ENCODE data around the gene MID2.
"Not testable (repeated sequence)": the region's sequence is repeated elsewhere in the genome, so short reads cannot be mapped to it uniquely, and the experiment has no call there.

The MID2 gene

DNA sequence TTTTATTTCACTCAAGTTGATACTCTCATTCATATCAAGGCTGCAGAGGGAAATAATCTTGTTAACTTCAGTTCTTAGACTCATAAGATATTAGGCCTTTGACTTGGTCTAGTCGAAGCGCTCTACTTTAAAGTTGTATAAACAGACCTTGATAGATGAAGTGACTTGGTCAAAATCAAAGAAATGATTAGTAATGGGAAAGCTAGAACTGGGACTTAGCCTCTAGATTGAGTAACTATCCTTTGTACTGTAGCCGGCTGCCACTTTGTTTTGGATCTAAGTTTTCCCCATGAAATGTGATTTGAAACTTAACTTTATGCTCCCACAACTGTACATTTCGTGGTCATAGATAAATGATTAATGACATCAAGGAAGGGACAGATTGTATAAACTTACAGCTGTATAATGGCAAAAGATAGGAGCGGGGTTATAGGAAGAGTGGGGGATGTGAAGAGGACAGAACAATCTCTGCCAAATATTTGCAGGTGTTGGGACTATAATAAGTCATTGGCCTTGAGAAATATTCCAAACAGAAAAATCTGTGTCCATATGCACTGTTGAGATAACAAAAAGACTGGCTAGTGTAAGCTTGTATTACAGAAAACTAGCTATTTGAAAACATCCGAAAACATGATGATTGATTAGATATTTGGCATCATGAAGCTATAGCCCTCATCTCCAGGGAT, 17.2 kb downstream of the MID2 start:
- DNase-seq (ENCODE audit: low spot score): no peak

DNA sequence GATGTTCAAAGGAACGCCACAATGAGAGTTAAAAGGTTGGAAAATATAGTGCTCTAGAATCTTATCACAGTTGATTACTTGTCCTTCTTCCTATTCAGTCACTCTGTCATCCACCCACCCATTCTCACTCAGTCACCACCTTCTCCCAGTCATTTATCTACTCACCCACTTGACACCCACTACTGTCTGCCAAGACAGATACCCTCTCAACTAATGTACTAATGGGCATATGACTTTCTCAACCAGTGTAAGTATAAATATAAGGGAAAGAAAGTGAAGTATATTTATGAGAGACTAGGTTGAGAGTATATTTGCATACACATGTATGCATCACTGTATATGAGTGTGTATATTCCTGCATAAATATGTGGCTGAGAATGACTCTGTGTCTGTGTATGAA, 20.0 kb downstream of the MID2 start:
- DNase-seq (ENCODE audit: low spot score): no peak

DNA sequence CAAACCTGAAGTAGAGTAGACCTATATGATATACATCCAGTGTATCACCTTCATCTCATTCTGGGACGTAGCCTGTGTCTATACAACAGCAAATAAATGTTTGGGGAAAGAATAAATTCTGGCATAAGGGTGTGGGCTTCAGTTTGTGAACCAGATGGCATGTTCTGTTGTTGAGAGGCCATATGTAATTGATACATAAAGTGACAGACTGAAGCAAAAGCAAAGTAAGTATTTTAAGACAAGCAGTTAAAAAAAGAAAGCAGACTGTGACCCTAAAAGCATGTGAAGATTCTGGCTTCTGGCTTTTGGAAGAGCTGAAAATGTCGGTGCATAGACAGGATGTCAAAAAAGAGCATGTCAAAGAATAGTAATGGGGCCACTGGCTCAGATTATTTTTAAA, 22.9 kb downstream of the MID2 start:
- no peak for DNase-seq (ENCODE audit: low spot score)

DNA sequence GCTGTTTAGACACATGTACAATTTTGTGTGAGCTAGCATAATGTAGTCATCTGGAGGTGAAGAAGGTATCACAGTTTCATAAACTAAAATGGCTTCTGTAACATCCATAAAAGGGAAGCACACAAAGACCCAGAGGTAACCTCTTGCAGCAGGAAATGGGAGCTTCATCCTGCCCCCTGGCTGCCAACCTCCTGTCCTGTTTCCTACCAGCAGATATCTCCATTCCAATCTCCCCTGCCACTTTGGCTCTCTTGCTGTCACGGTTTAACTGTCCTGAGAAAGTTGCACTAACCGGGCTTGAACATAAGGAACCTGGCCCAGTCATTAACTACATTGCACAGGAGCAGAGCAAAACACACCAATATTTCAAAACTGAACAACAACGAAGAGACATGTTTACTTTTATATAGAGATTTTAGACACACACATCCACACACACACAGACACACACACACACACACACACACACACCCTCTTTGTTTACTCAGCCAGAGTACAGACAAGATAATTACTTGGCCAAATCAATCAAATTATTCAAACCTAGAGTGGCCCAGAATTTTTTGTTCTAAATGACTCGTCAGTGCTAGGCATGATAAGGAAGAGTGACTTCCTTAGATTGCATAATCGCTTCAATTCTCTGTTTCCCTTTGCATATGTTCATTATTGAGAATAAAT, 24.2 kb downstream of the MID2 start:
- no peak for DNase-seq (ENCODE audit: low spot score)

DNA sequence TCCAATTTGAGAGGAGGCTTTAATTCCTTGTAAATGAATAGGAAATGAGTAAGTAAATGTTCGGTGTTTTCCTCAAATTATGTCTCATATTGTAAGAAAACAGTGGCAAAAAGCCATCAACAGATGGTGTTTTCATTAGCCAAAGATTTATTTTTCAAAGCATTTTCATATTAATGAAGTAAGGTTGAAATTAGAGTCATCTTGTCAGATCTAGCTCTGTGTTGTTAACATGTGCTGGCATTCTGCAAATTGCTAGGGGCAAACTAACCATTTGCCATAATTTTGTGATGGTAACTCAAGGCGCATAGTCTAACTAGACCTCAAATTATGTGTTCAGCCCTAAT, 24.7 kb downstream of the MID2 start:
- no peak for DNase-seq (ENCODE audit: low spot score)

DNA sequence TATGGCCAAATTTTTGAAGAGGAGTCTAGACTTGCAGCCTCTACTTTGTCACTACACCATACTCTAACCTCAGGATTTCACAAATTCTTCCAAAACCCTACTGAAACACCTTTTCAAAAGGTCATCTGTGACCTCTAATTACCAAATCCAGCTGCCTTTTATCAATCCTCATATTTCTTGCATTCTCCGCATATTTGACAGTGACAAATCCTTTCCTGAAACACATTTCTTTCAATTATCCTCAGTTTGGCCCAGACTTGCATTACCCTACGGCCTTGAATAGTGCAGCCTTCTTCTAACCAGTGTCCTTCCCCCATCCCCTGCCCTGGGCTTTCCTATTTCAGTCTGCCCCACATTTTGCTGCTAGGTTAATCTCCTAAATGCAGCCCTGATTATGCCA, 25.5 kb downstream of the MID2 start:
- no peak for DNase-seq (ENCODE audit: low spot score)

DNA sequence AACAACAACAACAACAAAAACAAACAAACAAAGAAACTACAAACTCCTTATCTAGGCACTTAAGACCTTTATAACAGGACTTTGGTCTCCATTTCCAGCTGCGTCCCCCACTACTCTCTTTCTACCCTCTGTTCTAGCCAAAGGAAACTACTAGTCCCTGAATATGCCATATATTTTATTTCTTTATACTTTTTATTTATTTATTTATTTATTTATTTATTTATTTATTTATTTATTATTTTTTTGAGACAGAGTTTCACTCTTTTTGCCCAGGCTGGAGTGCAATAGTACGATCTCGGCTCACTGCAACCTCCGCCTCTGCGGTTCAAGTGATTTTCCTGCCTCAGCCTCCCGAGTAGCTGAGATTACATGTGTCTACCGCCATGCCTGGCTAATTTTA, 26.0 kb downstream of the MID2 start:
- DNase-seq (ENCODE audit: low spot score): not testable (repeated sequence)

DNA sequence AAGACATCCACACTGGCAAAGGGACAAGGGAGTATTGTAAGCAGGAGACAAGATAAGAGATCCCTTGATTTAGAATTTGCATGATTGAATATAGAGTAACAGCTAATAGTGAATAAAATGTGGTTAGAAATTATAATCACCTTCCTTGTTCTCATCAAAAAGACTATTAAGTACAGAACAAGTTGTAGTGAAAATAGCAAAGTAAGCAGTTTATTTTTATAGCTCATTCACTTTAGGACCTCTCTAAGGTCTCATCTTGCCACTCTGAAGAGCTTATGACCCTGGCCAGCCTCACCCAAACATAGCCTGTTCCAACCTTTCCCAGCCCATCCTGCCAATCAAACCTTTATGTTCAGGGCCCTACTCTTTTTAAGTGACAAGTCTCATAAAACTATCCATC, 30.6 kb downstream of the MID2 start:
- DNase-seq (ENCODE audit: low spot score): no peak

DNA sequence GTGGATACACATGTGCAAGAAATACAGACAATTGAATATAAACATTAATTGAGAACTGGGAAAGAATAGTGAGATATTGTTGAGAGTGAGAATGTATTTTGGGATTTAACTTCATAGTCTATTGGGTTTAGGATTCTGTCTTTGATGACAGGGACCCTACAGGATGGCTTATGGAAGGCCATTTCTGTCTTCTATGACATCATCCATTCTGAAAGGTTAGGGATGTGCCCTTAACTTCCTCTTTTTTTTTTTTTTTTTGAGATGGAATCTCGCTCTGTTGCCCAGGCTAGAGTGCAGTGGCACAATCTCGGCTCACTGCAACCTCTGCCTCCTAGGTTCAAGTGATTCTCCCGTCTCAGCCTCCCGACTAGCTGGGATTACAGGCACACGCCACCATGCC, 31.4 kb downstream of the MID2 start:
- not testable (repeated sequence) for DNase-seq (ENCODE audit: low spot score)

DNA sequence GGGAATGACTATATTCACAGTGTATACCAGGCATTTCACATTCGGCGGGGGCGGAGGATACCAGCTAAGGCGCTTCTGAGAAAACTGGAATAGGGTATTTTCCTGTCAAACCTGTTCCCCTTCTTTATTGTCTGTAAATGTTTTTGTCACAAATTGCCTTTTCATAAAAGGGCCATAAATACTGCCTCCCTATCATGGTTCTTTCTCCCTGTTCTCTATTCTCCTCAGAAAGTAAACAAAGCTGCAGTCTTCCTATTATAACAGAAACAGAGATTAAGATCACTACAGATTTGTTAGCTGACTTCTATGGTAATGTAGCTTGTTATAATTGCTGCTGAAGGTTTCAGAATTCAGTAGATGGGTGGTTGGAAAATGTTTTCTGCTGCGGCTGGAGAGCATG, 32.2 kb downstream of the MID2 start:
- DNase-seq (ENCODE audit: low spot score): no peak

DNA sequence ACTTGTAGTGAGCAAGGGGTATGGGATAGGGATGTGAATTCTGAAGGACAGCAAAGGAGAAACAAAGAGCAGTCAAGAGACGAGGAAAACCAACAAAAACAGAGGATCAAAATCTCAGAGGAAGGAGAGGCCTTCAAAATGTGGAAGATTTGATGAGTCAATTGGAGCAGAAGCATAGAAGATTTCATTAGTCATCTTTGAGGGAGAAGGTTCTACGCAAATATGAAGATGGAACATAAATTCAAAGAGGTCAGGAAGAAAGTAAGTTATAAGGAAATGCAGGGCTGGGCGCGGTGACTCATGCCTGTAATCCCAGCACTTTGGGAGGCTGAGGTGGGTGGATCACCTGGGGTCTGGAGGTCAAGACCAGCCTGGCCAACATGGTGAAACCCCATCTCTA, 35.4 kb downstream of the MID2 start:
- DNase-seq (ENCODE audit: low spot score): no peak

DNA sequence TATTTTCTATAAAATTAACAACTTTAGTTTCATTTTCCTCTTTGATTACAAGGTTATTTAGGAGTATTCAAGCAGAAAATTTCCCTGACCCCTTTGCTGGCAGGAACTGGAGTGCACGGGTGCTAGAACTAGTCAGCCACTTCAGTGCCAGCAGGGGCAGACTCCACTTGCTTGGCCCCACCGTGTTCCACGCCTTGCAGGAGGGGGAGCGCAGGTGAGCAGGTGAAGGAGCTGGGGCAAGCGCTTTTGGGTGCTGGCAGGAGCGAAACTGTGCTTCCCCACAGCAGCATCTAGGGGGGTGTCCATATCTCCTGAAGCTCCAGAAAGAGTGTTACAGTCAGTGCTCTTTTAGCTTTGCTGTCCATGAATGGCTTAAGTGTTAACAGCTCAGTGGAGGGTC, 45.5 kb downstream of the MID2 start:
- no peak for DNase-seq (ENCODE audit: low spot score)

DNA sequence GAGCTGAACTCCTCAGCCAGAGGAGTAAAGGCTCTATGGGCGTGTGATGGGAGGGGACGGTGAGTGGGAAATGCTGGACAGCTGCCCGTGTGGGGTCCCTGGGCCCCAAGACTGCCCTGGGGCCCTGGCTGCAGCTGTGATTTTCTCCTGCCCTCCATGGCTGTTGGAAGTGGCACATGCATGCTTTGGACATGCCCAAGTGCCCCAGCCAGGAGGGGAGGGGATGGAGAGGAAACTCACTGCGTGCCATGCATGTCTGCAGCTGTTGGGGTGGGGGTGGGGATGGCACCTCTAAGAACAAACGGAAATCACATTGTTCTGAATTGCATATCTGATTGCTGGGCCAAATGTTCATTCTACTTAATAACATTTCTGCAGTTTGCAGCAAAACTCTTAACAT, 52.4 kb downstream of the MID2 start:
- no peak for DNase-seq (ENCODE audit: low spot score)

DNA sequence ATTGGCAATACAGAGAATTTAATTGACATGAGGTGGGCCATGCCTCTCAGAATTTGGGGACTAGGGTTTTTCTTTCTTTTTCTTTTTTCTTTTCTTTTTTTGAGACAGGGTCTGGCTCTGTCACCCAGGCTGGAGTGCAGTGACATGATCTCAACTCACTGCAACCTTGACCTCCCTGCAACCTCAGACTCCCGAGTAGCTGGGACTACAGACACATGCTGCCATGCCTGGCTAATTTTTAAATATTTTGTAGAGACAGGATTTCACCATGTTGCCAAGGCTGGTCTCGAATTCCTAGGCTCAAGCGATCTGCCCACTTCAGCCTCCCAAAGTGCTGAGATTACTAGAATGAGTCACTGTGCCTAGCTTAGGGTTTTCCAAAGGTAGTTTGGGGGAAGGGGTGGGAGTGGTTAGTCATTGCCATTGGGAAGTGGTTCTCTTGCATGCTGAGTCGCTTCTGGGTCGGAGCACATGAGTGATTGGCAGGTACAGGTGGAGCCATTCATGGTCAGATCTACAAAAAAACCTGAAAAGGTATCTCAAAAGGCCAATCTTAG, 54.5 kb downstream of the MID2 start:
- DNase-seq (ENCODE audit: low spot score): no peak

DNA sequence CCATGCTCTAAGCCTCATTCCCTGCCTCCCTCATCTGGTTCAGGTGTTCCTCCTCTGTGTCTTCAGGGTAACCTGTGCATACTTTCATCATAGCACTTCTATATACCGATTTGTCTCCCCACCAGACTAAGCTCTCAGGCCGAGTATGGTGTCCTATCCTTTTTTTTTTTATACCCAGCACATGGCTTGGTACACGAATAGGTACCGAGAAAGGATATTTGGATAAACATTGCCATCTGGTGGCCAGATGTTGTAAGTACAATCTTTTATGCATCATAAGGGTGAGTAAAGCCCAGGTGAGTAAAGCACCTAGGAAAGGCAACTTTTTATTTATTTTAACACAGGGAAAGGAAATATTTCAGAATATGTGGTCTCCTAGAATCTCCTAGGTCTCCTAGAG, 68.4 kb downstream of the MID2 start:
- peak; percentile 55 for DNase-seq (ENCODE audit: low spot score)

DNA sequence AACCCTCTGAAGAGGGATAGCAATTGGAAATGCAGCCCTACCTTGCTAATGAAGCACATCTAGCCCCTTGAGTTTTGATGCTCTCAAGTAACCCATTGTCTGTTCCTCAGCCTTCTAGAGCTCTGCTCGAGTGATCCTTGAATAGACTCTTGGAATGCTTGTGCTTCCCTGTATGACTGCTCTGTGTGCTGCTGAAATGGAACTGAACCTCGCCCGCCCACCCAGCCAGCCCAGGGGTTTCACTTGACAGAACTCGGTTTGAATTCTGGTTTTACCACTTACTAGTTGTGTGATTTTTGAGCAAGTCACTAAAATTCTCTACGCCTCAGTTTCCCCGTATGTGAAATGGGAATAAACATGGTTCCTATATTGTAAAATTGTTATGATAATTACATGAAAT, 77.1 kb downstream of the MID2 start:
- DNase-seq (ENCODE audit: low spot score): no peak

DNA sequence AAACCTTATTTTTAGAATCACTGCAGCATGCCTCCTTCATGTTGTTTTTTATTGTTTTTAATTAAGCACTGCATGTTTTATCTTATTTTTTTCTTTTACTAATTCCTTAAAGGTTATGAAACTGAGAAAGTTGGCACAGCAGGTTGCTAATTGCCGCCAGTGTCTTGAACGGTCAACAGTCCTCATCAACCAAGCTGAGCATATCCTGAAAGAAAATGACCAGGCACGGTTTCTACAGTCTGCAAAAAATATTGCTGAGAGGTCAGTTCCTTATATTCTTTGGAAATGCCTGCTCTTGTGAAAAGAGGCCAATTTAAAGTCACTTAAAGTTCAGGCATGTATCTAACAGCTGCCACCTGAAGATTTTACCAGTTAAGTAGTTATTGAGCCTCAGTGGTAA, 79.7 kb downstream of the MID2 start:
- DNase-seq (ENCODE audit: low spot score): no peak

DNA sequence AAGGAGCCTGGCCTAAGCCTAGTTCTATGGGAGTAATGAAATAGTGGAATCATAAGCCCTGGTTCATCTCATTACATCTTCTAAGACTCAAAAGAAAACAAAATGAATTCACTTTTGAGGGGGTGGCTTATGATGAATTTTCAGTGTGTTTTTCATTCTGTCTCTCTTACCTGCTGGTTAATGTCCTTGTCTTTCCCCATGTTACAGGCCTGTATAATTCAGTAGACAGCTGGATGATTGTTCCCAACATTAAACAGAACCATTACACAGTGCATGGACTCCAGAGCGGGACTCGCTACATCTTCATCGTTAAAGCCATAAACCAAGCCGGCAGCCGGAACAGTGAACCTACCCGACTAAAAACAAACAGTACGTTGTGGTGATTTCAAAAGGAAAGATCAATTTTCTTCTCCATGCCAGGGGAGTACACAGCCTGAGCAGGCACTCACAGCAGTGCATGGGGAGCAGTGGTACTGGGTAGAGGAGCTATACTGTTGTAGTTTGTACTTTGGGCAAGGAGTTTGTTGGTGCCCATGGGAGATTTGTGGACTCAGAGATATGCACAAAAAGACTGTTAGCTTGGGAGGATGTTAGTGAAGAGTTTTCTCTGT, 98.6 kb downstream of the MID2 start:
- no peak for DNase-seq (ENCODE audit: low spot score)

DNA sequence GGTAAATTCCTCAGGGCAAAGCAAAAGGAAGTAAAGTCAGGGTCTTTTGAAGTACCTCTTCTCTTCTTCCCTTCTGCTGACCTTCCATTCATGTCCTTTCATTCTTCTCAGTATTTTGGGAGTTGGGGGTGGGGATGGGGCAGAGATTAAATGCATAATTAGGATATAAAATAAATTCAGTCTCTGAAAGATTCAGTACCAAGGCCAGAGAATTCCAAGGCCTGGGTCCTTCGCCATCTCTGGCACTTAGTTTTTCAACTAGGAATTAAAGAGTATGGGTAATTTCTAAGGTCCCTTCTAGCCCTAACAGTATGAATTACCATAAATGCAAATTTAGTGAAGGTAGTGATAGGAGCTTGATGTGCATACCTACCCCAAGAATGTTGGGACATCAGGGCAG, 108.6 kb downstream of the MID2 start:
- no peak for DNase-seq (ENCODE audit: low spot score)

DNA sequence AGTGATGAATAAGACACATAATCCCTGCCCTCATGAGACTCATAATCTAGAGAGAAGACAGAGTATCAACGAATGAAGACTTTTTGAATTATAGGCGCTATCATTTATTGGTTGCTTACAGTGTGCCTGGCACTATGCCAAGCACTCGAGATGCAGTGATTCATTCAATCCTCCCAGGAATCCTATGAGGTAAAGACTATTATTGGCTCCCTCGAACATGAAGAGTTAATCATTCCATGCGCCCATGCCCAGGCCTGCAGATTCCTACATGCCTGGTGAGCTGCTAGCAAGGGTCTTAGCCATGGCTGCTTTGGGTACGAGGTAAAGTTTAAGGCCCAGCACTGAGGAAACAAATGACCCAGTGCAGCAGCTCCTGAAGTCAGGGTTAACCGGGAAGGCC, 109.5 kb downstream of the MID2 start:
- no peak for DNase-seq (ENCODE audit: low spot score)

DNA sequence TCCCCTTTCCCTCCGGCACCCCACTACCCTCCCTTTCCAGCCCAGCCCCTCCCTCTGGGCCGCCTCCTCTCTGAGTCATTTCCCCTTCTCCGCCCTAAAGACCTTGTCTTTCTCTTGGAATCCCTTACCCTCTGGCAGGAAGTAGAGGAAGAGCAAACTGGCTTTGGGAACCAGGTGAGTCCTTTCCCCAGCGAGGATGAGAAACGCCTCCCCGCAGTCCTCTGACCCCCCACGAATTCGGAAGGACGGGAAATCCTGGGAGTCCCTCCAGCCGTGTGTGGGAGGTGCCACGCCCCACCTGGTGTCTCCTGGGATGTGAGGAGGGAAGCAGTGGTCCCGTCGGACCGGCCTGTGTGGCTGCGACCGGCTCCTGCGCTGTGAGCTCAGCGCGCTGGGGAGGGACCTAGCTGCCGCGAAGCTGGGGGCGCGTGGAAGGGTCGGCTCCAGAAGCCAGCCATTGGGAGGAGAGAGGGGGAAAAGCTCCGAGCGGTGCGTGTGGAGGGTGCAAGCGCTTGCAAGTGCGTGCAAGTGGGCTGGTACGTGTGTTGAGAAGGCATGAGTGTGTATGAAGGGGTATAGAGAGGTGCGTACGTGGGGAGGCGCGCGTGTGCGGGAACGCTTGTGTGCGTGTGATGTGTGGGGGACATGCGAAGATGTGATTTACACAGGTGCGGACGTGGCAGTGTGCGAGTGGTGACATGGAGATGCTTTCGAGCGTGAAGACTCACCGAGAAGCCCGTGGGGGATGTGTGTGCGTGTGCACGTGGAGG, 110.2 kb downstream of the MID2 start:
- DNase-seq (ENCODE audit: low spot score): no peak

DNA sequence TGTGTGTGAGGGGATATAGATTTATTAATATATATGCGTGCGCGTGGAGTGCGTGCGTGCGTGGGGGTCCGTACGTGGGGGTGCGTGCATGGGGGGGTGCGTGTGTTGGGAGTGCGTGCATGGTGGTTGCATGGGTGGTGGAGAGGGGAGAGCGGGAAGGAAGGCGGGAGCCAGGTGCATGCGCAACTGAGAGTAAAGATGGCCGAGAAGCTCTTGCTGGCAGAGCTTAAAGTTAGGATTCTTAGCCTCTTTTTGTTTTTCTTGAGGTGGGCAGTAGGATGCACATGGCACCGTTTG, 110.7 kb downstream of the MID2 start:
- DNase-seq (ENCODE audit: low spot score): no peak

DNA sequence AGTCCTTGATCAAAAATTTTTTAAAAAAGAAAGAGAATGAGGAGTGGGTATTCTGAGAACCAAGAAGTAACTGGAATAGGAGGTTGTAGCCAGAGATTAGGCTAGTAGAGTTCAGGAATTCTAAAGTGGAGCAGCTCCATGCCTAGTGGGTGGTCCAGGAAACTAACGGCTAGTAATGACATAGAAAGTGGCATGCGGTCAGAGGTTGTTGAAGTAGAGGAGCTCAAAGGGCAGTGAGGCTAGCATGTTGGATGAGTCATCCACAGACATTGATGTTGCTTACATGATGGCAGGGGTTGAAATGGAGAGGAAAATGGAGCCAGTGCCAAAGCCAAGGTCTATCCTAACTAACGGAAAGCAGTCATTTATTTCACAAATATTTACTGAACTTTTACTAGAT, 114.4 kb downstream of the MID2 start:
- no peak for DNase-seq (ENCODE audit: low spot score)

All from CD4-positive, alpha-beta T cell treated with Interleukin-6 at 100 ng/mL for 8 hours (primary cell).